Measurements from ENCODE around the gene ARL4A. TPM values are rescaled to one million over a fixed set of nuclear protein-coding genes. Genes with fewer than 3 reads are reported as not detected.
A peak's percentile ranks its signal among the peaks of the same experiment; 100 is the strongest.

Gene ARL4A
- total RNA-seq, 1 experiment from 2014 or later: 18.3 TPM

DNA sequence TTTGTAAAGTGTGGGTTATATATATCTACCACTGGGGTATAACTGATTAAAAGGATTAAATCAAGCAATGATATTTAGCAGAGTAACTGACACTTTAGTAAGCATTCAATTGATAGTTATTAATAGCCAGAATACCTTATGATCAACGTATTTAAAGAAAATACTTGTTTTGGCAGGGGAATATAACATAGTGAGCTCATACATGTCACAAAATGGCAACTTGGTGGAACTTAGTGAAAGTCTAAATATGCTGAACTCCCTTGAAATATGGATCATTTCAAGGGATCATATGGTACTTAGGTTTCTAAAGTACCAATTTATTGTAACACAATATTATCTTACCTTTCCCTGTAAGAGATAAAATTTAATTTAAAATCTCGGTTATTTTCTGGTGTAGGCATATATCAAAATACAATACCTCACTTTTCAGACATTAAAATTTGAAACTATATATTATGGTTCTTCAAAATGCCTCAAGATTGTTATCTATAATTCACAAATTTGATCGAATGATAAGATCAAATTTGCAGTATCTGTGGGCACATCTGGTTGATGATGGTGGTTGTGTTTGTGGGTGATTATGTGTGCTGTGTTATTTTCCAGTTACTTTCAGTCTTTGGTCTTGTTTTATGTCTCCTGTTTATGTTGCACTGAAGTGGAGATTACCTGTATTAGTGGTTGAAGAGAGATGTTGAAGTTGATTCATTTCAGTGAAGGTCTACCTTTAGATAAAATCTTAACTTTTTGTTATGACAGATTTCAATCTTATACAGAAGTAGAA lies 5.2 kb downstream of the ARL4A start:
- intact Hi-C loops (cut with micrococcal nuclease; ENCODE audit: unreplicated experiment): no loop called here

DNA sequence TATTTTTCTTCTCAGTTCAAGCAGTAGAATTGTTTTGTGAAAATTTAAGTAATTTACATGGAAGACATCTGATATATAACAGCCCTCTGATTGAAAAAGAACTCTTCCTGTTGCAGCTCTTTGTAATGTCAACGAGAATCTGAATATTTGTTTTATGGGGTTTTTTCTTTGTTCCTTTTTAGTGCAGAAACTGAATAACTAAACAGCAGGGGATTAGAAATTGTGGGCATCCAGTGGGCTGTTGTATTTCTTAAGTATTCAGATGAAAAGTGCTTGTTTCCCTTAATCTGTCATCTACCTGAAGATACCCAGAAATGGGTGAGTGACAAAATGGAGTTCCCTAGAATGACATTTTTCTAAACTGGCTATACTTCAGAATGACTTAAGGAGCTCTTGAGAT lies 7.4 kb downstream of the ARL4A start:
- BruUV-seq (replicated peaks): no TSS peak
- DNase-seq (ENCODE audit: low spot score): peak; percentile 33
- peaks cover 5% of the 10 kb centered on the region for H3K4me1 ChIP-seq (ENCODE audit: insufficient read depth, low read length, poor library complexity, severe bottlenecking)
- intact Hi-C loops (cut with micrococcal nuclease; ENCODE audit: unreplicated experiment): no loop called here
- H3K4me3 ChIP-seq (ENCODE audit: low read depth, low read length, poor library complexity, severe bottlenecking): no peak overlapping the region
- no peaks in the 10 kb centered on the region for H3K9me3 ChIP-seq (ENCODE audit: low read depth, low read length, poor library complexity, severe bottlenecking)
- ChIA-PET CTCF (no interaction called here), POLR2A (ENCODE audit: low non-redundant PET) (no interaction called here)
- TF ChIP-seq EZH2 (IDR thresholded peaks at IDR 0.05; ENCODE audit: borderline replicate concordance, low read depth, low read length, poor library complexity, severe bottlenecking): no peak
- TF ChIP-seq, protein P1, sequence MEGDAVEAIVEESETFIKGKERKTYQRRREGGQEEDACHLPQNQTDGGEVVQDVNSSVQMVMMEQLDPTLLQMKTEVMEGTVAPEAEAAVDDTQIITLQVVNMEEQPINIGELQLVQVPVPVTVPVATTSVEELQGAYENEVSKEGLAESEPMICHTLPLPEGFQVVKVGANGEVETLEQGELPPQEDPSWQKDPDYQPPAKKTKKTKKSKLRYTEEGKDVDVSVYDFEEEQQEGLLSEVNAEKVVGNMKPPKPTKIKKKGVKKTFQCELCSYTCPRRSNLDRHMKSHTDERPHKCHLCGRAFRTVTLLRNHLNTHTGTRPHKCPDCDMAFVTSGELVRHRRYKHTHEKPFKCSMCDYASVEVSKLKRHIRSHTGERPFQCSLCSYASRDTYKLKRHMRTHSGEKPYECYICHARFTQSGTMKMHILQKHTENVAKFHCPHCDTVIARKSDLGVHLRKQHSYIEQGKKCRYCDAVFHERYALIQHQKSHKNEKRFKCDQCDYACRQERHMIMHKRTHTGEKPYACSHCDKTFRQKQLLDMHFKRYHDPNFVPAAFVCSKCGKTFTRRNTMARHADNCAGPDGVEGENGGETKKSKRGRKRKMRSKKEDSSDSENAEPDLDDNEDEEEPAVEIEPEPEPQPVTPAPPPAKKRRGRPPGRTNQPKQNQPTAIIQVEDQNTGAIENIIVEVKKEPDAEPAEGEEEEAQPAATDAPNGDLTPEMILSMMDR (conservative IDR thresholded peaks at IDR 0.05; ENCODE audit: low read depth, low read length): no peak
- no peak overlapping the region for H3K27ac ChIP-seq (ENCODE audit: low read depth, low read length, poor library complexity, severe bottlenecking)
- H3K27me3 ChIP-seq (replicated peaks; ENCODE audit: insufficient read depth, low read depth, low read length, poor library complexity): no peaks in the 10 kb centered on the region
- no peaks in the 10 kb centered on the region for H3K36me3 ChIP-seq (ENCODE audit: insufficient read depth, low read length, poor library complexity, severe bottlenecking)

More for the DNA sequence above, 5.2 kb downstream of the ARL4A start:
- Histone ChIP-seq H3K9me3 (ENCODE audit: low read depth, low read length, poor library complexity, severe bottlenecking) (no peaks in the 10 kb centered on the region), H3K4me1 (ENCODE audit: insufficient read depth, low read length, poor library complexity, severe bottlenecking) (peaks cover 5% of the 10 kb centered on the region), H3K36me3 (ENCODE audit: insufficient read depth, low read length, poor library complexity, severe bottlenecking) (no peaks in the 10 kb centered on the region), H3K4me3 (ENCODE audit: low read depth, low read length, poor library complexity, severe bottlenecking) (no peak overlapping the region), H3K27ac (ENCODE audit: low read depth, low read length, poor library complexity, severe bottlenecking) (no peak overlapping the region), H3K27me3 (replicated peaks; ENCODE audit: insufficient read depth, low read depth, low read length, poor library complexity) (no peaks in the 10 kb centered on the region)
- TF ChIP-seq, protein P1 (conservative IDR thresholded peaks at IDR 0.05; ENCODE audit: low read depth, low read length): no peak
- TF ChIP-seq EZH2 (IDR thresholded peaks at IDR 0.05; ENCODE audit: borderline replicate concordance, low read depth, low read length, poor library complexity, severe bottlenecking): no peak
- ChIA-PET CTCF (no interaction called here), POLR2A (ENCODE audit: low non-redundant PET) (no interaction called here)
- no peak for DNase-seq (ENCODE audit: low spot score)
- BruUV-seq (replicated peaks): no TSS peak

DNA sequence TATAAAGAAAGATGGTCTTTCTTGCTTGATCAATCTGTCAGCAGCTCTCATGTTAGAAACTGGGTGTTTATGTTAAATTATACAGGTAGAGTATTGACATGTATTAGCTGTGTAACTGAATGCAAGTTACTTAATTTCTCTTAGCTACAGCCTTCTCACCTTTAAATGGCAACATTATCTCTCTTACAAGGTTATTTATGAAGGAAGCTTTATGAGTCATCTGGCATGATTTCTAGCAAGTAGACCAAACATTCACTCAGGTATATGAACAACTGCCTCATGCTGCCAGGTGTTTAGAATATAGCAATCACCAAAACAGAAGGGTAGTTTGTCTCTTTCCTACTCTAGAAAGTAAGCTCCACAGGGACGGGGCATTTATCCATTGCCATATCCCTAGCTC lies 8.5 kb downstream of the ARL4A start:
- TF ChIP-seq, protein P1 (conservative IDR thresholded peaks at IDR 0.05; ENCODE audit: low read depth, low read length): no peak
- no peak for TF ChIP-seq EZH2 (IDR thresholded peaks at IDR 0.05; ENCODE audit: borderline replicate concordance, low read depth, low read length, poor library complexity, severe bottlenecking)
- DNase-seq (ENCODE audit: low spot score): no peak
- Histone ChIP-seq H3K4me3 (ENCODE audit: low read depth, low read length, poor library complexity, severe bottlenecking) (no peak overlapping the region), H3K36me3 (ENCODE audit: insufficient read depth, low read length, poor library complexity, severe bottlenecking) (no peaks in the 10 kb centered on the region), H3K27ac (ENCODE audit: low read depth, low read length, poor library complexity, severe bottlenecking) (no peak overlapping the region), H3K27me3 (replicated peaks; ENCODE audit: insufficient read depth, low read depth, low read length, poor library complexity) (no peaks in the 10 kb centered on the region), H3K9me3 (ENCODE audit: low read depth, low read length, poor library complexity, severe bottlenecking) (no peaks in the 10 kb centered on the region), H3K4me1 (ENCODE audit: insufficient read depth, low read length, poor library complexity, severe bottlenecking) (no peaks in the 10 kb centered on the region)
- CTCF ChIA-PET: no interaction called here
- no TSS peak for BruUV-seq (replicated peaks)
- POLR2A ChIA-PET (ENCODE audit: low non-redundant PET): no interaction called here
- intact Hi-C loops (cut with micrococcal nuclease; ENCODE audit: unreplicated experiment): no loop called here
